Mesendoderm (in vitro differentiated cells): Measurements from ENCODE around the gene UFD1.

ENCODE experiments used
- DNase-seq: peaks from one replicate; pipeline ENCODE4 v3.0.0; 2013
- H2AK5ac ChIP-seq: 2 replicates; pipeline ENCODE4 v1.6.1; 2013; ENCODE audit warnings: low read length, inconsistent platforms
- H2BK120ac ChIP-seq: 2 replicates; pipeline ENCODE4 v1.6.1; 2013; ENCODE audit warnings: low read depth, mild to moderate bottlenecking, low read length, moderate library complexity, mixed read lengths
- H2BK15ac ChIP-seq: replicated peaks from 2 replicates; pipeline ENCODE4 v1.6.1; 2013; ENCODE audit warnings: low read depth, mild to moderate bottlenecking, moderate library complexity
- H2BK5ac ChIP-seq: 2 replicates; pipeline ENCODE4 v1.6.1; 2013; ENCODE audit warnings: low read length, inconsistent platforms
- H3K18ac ChIP-seq: 2 replicates; pipeline ENCODE4 v1.6.1; 2013; ENCODE audit warnings: mild to moderate bottlenecking, low read length, mixed read lengths
- H3K23ac ChIP-seq: one replicate; pipeline ENCODE4 v1.6.1; 2013; ENCODE audit warnings: low read length
- H3K27ac ChIP-seq: 2 replicates; pipeline ENCODE4 v1.5.1; 2013; ENCODE audit warnings: low read depth, mild to moderate bottlenecking, inconsistent platforms, low read length, moderate library complexity
- H3K27me3 ChIP-seq: 2 replicates; pipeline ENCODE4 v1.6.1; 2013; ENCODE audit warnings: low read length, control low read depth, mild to moderate bottlenecking, inconsistent platforms; ENCODE audit not compliant: insufficient read depth, poor library complexity
- H3K36me3 ChIP-seq: 2 replicates; pipeline ENCODE4 v1.6.1; 2013; ENCODE audit warnings: low read length, inconsistent platforms; ENCODE audit not compliant: control insufficient read depth, insufficient read depth
- H3K4ac ChIP-seq: one replicate; pipeline ENCODE4 v1.6.1; 2013; ENCODE audit warnings: low read depth, mild to moderate bottlenecking, low read length, moderate library complexity
- H3K4me1 ChIP-seq: 2 replicates; pipeline ENCODE4 v1.6.1; 2013; ENCODE audit warnings: low read depth, low read length, inconsistent platforms; ENCODE audit not compliant: control insufficient read depth
- H3K4me2 ChIP-seq: 2 replicates; pipeline ENCODE4 v1.6.1; 2013; ENCODE audit warnings: low read length
- H3K4me3 ChIP-seq: 2 replicates; pipeline ENCODE4 v1.5.1; 2013; ENCODE audit warnings: mild to moderate bottlenecking, low read length
- H3K56ac ChIP-seq: one replicate; pipeline ENCODE4 v1.6.1; 2013; ENCODE audit warnings: low read length
- H3K79me1 ChIP-seq: 2 replicates; pipeline ENCODE4 v1.6.1; 2013; ENCODE audit warnings: low read length, inconsistent platforms
- H3K79me2 ChIP-seq: 2 replicates; pipeline ENCODE4 v1.6.1; 2013; ENCODE audit warnings: mild to moderate bottlenecking, low read length; ENCODE audit not compliant: control insufficient read depth, insufficient read depth
- H3K9ac ChIP-seq: 2 replicates; pipeline ENCODE4 v1.6.1; 2013; ENCODE audit warnings: low read length, inconsistent platforms
- H4K5ac ChIP-seq: one replicate; pipeline ENCODE4 v1.6.1; 2013; ENCODE audit warnings: low read length
- H4K8ac ChIP-seq: one replicate; pipeline ENCODE4 v1.6.1; 2013; ENCODE audit warnings: low read depth, mild to moderate bottlenecking, control low read depth, low read length, moderate library complexity
- WGBS: extraction: QIAGEN DNeasy Blood & Tissue Kit; methylation state at CpG from one replicate; pipeline ENCODE4 v1.1.7; 2013; ENCODE audit warnings: low lambda C conversion rate, missing lambda C conversion rate; ENCODE audit not compliant: insufficient coverage; ENCODE audit errors: extremely low coverage; 5-methylcytosine and 5-hydroxymethylcytosine counted together

Gene UFD1

DNA sequence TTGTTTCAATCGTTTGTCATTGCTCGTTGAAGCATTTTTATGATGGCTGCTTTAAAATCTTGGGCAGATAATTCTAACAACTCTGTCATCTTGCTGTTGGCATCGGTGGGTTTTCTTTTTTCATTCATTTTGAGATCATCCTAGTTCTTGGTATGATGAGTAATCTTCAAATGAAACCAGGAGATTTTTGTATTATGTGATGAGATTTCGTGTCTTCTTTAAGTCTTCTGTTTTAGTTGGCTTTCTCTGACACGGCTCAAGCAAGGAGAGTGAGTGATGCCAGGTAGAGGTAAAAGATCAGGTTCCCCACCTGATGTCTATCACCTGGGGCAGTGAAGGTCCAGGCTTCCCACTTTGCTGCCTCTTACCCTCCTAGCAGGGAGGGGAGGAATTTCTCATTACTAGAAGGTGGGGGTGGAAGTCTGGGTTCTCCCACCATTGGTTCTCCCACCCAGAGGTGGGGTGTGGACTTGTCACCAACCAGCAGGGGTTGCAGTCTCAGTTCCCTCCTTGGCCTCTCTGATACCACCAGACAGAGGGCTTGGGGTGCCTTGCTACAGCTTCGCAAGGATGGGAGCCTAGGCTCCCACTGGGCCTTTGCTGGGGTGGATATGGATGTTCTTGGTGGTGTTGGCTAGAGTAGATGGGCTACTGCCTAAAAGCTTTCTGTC, 13.6 kb upstream of the UFD1 start:
- WGBS: no CpG with 5 or more reads among the region's 6 CpGs

DNA sequence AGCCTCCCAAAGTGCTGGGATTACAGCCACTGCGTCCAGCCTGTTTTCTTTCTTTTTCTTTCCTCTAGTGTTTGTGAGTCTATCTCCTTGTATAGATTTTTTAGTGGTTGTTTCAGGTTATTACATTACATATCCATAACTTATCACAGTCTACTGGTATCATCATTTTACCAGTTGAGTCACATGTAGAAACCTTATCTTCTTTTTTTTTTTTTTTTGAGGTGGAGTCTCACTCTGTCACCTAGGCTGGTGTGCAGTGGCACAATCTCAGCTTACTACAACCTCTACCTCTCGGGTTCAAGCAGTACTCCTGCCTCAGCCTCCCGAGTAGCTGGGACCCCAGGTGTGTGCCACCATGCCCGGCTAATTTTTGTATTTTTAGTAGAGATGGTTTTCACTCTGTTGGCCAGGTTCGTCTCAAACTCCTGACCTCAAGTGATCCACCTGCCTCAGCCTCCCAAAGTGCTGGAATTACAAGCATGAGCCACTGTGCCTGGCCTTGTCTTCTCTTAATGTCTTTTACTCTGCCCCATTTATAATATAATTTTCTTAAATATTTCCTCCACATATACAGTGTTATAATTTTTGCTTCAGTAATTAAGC, 11.7 kb upstream of the UFD1 start:
- no peak for DNase-seq

More for the DNA sequence above, 13.6 kb upstream of the UFD1 start:
- H4K5ac ChIP-seq: no peak overlapping the region
- H3K36me3 ChIP-seq: peaks cover 5% of the 10 kb centered on the region
- no peak overlapping the region for H2BK120ac ChIP-seq
- no peaks in the 10 kb centered on the region for H3K4me1 ChIP-seq
- H3K23ac ChIP-seq: no peak overlapping the region
- no peak overlapping the region for H2AK5ac ChIP-seq
- no peak overlapping the region for H3K4ac ChIP-seq
- H3K9ac ChIP-seq: no peak overlapping the region
- no peaks in the 10 kb centered on the region for H3K79me1 ChIP-seq
- no peaks in the 10 kb centered on the region for H3K27me3 ChIP-seq
- DNase-seq: no peak
- no peak overlapping the region for H2BK15ac ChIP-seq
- no peak overlapping the region for H2BK5ac ChIP-seq
- H4K8ac ChIP-seq: no peak overlapping the region
- H3K18ac ChIP-seq: no peak overlapping the region
- H3K27ac ChIP-seq: no peak overlapping the region
- no peak overlapping the region for H3K56ac ChIP-seq
- H3K4me2 ChIP-seq: no peak overlapping the region
- H3K79me2 ChIP-seq: no peaks in the 10 kb centered on the region
- H3K4me3 ChIP-seq: no peak overlapping the region

DNA sequence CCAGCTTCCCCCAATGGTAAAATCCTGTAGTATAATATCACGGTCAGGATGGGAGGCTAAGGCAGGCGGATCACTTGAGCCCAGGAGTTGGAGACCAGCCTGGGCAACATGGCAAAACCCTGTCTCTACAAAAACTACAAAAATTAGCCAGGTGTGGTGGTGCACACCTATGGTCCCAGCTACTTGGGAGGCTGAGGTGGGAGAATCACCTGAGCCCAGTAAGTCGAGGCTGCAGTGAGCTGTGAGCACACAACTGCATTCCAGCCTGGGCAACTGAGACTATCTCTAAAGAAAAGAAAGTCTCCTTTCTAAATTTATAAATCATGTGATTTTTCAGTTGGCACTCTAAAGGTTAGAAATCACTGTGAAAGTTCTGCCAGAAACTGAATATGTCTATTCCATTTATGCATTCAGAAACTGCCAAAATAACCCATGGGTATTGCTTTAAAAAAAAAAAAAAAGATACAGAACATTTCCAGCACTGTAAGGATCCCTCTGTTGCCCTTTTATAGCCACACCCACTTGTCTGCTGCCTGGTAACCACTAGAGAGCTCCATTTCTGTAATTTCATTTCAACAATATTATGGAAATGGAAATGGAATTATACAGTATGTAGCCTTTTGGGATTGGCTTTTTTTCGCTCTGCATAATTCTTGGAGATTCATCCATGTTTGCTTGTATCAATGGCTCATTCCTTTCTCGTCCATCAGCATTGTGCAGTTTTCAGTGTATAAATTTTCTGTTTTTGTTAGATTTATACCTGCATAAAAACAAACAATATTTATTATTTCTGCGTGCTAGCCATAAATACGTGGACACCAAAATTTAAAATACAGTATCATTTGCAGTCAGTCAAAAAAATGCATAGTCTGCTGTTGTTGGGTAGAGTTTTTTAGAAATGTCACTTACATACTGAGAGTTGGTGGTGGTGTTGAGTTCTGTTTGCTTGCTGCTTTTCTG, 10.2 kb upstream of the UFD1 start:
- no peak overlapping the region for H4K5ac ChIP-seq
- H3K4me3 ChIP-seq: no peak overlapping the region
- H3K27me3 ChIP-seq: no peaks in the 10 kb centered on the region
- H3K9ac ChIP-seq: no peak overlapping the region
- H3K4me2 ChIP-seq: no peak overlapping the region
- H3K18ac ChIP-seq: no peak overlapping the region
- no peaks in the 10 kb centered on the region for H3K79me2 ChIP-seq
- no peak for DNase-seq
- H2AK5ac ChIP-seq: no peak overlapping the region
- no peak overlapping the region for H3K27ac ChIP-seq
- WGBS: no CpG with 5 or more reads among the region's 7 CpGs
- no peak overlapping the region for H3K56ac ChIP-seq
- no peaks in the 10 kb centered on the region for H3K4me1 ChIP-seq
- H4K8ac ChIP-seq: no peak overlapping the region
- H3K23ac ChIP-seq: no peak overlapping the region
- no peaks in the 10 kb centered on the region for H3K79me1 ChIP-seq
- no peak overlapping the region for H2BK15ac ChIP-seq
- H2BK120ac ChIP-seq: no peak overlapping the region
- H2BK5ac ChIP-seq: no peak overlapping the region
- H3K36me3 ChIP-seq: peaks cover 6% of the 10 kb centered on the region
- H3K4ac ChIP-seq: no peak overlapping the region

More for the DNA sequence above, 11.7 kb upstream of the UFD1 start:
- H3K27ac ChIP-seq: no peak overlapping the region
- H3K18ac ChIP-seq: no peak overlapping the region
- no peaks in the 10 kb centered on the region for H3K4me1 ChIP-seq
- H3K23ac ChIP-seq: no peak overlapping the region
- H3K4me2 ChIP-seq: no peak overlapping the region
- H3K4me3 ChIP-seq: no peak overlapping the region
- no peak overlapping the region for H4K5ac ChIP-seq
- no peak overlapping the region for H2BK120ac ChIP-seq
- H2AK5ac ChIP-seq: no peak overlapping the region
- H4K8ac ChIP-seq: no peak overlapping the region
- no peak overlapping the region for H3K9ac ChIP-seq
- no CpG with 5 or more reads among the region's 5 CpGs for WGBS
- no peak overlapping the region for H3K4ac ChIP-seq
- peaks cover 5% of the 10 kb centered on the region for H3K36me3 ChIP-seq
- H2BK5ac ChIP-seq: no peak overlapping the region
- no peaks in the 10 kb centered on the region for H3K79me2 ChIP-seq
- H3K27me3 ChIP-seq: no peaks in the 10 kb centered on the region
- no peaks in the 10 kb centered on the region for H3K79me1 ChIP-seq
- no peak overlapping the region for H3K56ac ChIP-seq
- no peak overlapping the region for H2BK15ac ChIP-seq

DNA sequence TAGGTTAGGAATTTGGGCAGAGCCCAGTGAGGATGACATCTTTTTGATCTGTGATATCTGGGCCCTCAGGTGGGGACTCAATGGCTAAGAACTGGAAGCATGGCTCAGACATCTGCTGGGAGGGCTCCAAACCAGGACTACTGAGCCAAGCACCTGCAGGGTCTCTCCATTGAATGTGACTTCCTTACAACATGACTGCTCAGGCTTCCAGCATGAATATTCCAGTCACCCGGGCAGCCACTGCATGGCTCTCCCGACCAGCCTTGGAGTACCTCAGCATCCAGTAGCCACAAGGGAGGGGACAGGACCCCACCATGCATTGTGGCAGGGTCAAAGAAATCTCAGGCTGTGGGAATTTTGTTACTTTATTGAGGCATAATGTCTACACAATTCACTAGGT, 9.3 kb upstream of the UFD1 start:
- H3K36me3 ChIP-seq: peaks cover 8% of the 10 kb centered on the region
- H3K79me2 ChIP-seq: no peaks in the 10 kb centered on the region
- no peak overlapping the region for H3K18ac ChIP-seq
- H4K8ac ChIP-seq: no peak overlapping the region
- H2BK5ac ChIP-seq: no peak overlapping the region
- no peak overlapping the region for H4K5ac ChIP-seq
- no peak overlapping the region for H2BK120ac ChIP-seq
- no peak overlapping the region for H3K9ac ChIP-seq
- no CpG with 5 or more reads among the region's 2 CpGs for WGBS
- no peaks in the 10 kb centered on the region for H3K4me1 ChIP-seq
- no peak overlapping the region for H3K27ac ChIP-seq
- no peak overlapping the region for H2BK15ac ChIP-seq
- H3K23ac ChIP-seq: no peak overlapping the region
- H3K4me3 ChIP-seq: no peak overlapping the region
- H3K4me2 ChIP-seq: no peak overlapping the region
- no peak overlapping the region for H2AK5ac ChIP-seq
- no peaks in the 10 kb centered on the region for H3K79me1 ChIP-seq
- H3K4ac ChIP-seq: no peak overlapping the region
- no peaks in the 10 kb centered on the region for H3K27me3 ChIP-seq
- DNase-seq: no peak
- no peak overlapping the region for H3K56ac ChIP-seq

DNA sequence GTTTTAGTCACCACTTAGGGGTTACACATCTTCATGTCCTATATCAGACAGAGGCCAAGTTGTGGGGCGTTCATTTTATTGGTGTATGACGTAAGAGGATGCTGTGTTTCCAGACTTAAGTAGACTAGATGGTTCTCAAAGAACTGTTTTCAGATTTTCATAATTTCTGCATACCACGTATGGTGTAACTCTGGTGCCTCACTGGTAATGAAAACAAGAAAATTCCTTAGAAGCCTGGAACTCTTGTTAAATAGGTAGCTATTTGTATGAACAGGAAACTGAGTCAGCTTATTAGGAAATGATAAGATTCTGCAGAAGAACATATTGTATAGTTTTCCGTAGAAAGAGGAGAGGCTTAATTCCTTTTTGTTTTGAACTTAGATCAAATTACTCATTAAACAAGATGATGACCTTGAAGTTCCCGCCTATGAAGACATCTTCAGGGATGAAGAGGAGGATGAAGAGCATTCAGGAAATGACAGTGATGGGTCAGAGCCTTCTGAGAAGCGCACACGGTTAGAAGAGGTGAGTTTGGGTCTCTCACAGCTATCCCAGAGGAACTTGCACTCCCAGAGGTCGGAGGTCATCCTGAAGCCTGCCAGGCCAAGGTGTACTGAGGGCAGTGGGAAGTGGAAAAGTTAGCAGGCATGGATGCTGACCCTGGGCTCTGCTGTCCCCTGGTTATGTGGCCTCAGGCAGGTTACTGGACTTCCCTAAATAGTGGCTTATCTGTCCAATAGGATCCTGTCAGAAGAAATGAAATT, 4.7 kb upstream of the UFD1 start:
- no peak overlapping the region for H3K23ac ChIP-seq
- H2AK5ac ChIP-seq: no peak overlapping the region
- H3K9ac ChIP-seq: no peak overlapping the region
- no peaks in the 10 kb centered on the region for H3K27me3 ChIP-seq
- no peak overlapping the region for H3K27ac ChIP-seq
- H2BK15ac ChIP-seq: no peak overlapping the region
- H3K4me3 ChIP-seq: no peak overlapping the region
- H3K79me1 ChIP-seq: peaks cover 11% of the 10 kb centered on the region
- H3K56ac ChIP-seq: no peak overlapping the region
- no CpG with 5 or more reads among the region's 8 CpGs for WGBS
- no peak overlapping the region for H2BK120ac ChIP-seq
- no peak overlapping the region for H4K5ac ChIP-seq
- H3K4ac ChIP-seq: no peak overlapping the region
- H2BK5ac ChIP-seq: no peak overlapping the region
- H3K4me2 ChIP-seq: no peak overlapping the region
- no peak overlapping the region for H3K18ac ChIP-seq
- no peak for DNase-seq
- H4K8ac ChIP-seq: no peak overlapping the region
- peaks cover 10% of the 10 kb centered on the region for H3K79me2 ChIP-seq
- peaks cover 6% of the 10 kb centered on the region for H3K36me3 ChIP-seq
- no peaks in the 10 kb centered on the region for H3K4me1 ChIP-seq
